Liver (tissue), 9 donors: Measurements from ENCODE around the gene MAPK9. TPM values are rescaled to one million over a fixed set of nuclear protein-coding genes. Genes with fewer than 3 reads are reported as not detected.

Source experiments
- DNase-seq: peaks from one replicate; pipeline ENCODE4 v3.0.0-alpha.2; 2017; ENCODE audit warnings: low spot score
- H3K27ac ChIP-seq, 2 donors: one replicate each; pipeline ENCODE4 v1.7.0; 2013; ENCODE audit warnings: inconsistent platforms in 2 of 2, low read length in 2 of 2, control low read depth in 1 of 2, low read depth in 1 of 2, mild to moderate bottlenecking in 1 of 2
- H3K27me3 ChIP-seq, 4 donors: one replicate each; pipeline versions ENCODE4 v1.6.1 to v1.7.0; 2013; ENCODE audit warnings: low read length in 3 of 4, inconsistent platforms in 1 of 4, mild to moderate bottlenecking in 1 of 4, moderate library complexity in 1 of 4; ENCODE audit not compliant: control insufficient read depth in 4 of 4, insufficient read depth in 4 of 4
- H3K36me3 ChIP-seq, 4 donors: one replicate each; pipeline versions ENCODE4 v1.6.1 to v1.7.0; 2013; ENCODE audit warnings: low read length in 3 of 4, mild to moderate bottlenecking in 3 of 4, low read depth in 1 of 4, moderate library complexity in 1 of 4; ENCODE audit not compliant: control insufficient read depth in 4 of 4, insufficient read depth in 3 of 4
- H3K4me1 ChIP-seq, 4 donors: one replicate each; pipeline versions ENCODE4 v1.6.1 to v1.7.0; 2013; ENCODE audit warnings: low read length in 3 of 4, mild to moderate bottlenecking in 3 of 4, moderate library complexity in 1 of 4; ENCODE audit not compliant: control insufficient read depth in 4 of 4, insufficient read depth in 4 of 4
- H3K4me3 ChIP-seq, 3 donors: one replicate each; pipeline versions ENCODE4 v1.6.1 to v1.7.0; 2013; ENCODE audit warnings: low read length in 3 of 3, control low read depth in 1 of 3, low read depth in 1 of 3, mild to moderate bottlenecking in 1 of 3
- H3K9ac ChIP-seq, 2 donors: one replicate each; pipeline ENCODE4 v1.7.0; 2013; ENCODE audit warnings: low read length in 2 of 2, mild to moderate bottlenecking in 2 of 2, moderate library complexity in 2 of 2, control low read depth in 1 of 2, low read depth in 1 of 2
- H3K9me3 ChIP-seq, 4 donors: one replicate each; pipeline versions ENCODE4 v1.6.1 to v1.7.0; 2013; ENCODE audit warnings: low read length in 3 of 4; ENCODE audit not compliant: control insufficient read depth in 4 of 4
- ATF3 ChIP-seq: IDR thresholded peaks from 2 replicates; pipeline ENCODE4 v1.6.1; 2016; ENCODE audit warnings: antibody characterized with exemption
- CTCF ChIP-seq: fragments of 150-350 bp; IDR thresholded peaks from 2 replicates; pipeline ENCODE4 v1.5.1; 2017; ENCODE audit warnings: improper control_type of control experiment, low read depth, low read length; ENCODE audit not compliant: missing input control
- EGR1 ChIP-seq, 2 donors: IDR thresholded peaks; 2 replicates each; pipeline ENCODE4 v1.6.1; 2016 to 2018; ENCODE audit warnings: antibody characterized with exemption in 2 of 2, low read depth in 2 of 2
- FOXA1 ChIP-seq: IDR thresholded peaks from 2 replicates; pipeline ENCODE4 v1.6.1; 2016; ENCODE audit warnings: antibody characterized with exemption
- FOXA2 ChIP-seq: IDR thresholded peaks from 2 replicates; pipeline ENCODE4 v1.6.1; 2016; ENCODE audit warnings: antibody characterized with exemption
- GABPA ChIP-seq, 2 donors: IDR thresholded peaks in 1 of 2; conservative IDR thresholded peaks in 1 of 2; 2 replicates each; pipeline ENCODE4 v1.6.1; 2016; ENCODE audit warnings: antibody characterized with exemption in 2 of 2, mild to moderate bottlenecking in 1 of 2, moderate library complexity in 1 of 2
- HNF4A ChIP-seq, 2 donors: conservative IDR thresholded peaks; 2 replicates each; pipeline ENCODE4 v1.6.1; 2016; ENCODE audit warnings: antibody characterized with exemption in 2 of 2, mild to moderate bottlenecking in 2 of 2
- HNF4G ChIP-seq: IDR thresholded peaks from 2 replicates; pipeline ENCODE4 v1.6.1; 2016; ENCODE audit warnings: antibody characterized with exemption
- MAX ChIP-seq: IDR thresholded peaks from 2 replicates; pipeline ENCODE4 v1.6.1; 2016; ENCODE audit warnings: antibody characterized with exemption
- NR2F2 ChIP-seq: IDR thresholded peaks from 2 replicates; pipeline ENCODE4 v1.6.1; 2016; ENCODE audit warnings: antibody characterized with exemption
- RAD21 ChIP-seq, 2 donors: IDR thresholded peaks; 2 replicates each; pipeline ENCODE4 v1.6.1; 2016; ENCODE audit warnings: antibody characterized with exemption in 2 of 2, mild to moderate bottlenecking in 2 of 2
- REST ChIP-seq: IDR thresholded peaks from 2 replicates; pipeline ENCODE4 v1.6.1; 2016; ENCODE audit warnings: antibody characterized with exemption, mild to moderate bottlenecking
- RXRA ChIP-seq, 2 donors: IDR thresholded peaks; 2 replicates each; pipeline ENCODE4 v1.6.1; 2017 to 2018; ENCODE audit warnings: antibody characterized with exemption in 2 of 2, mild to moderate bottlenecking in 1 of 2
- SP1 ChIP-seq: IDR thresholded peaks from 2 replicates; pipeline ENCODE4 v1.6.1; 2018; ENCODE audit warnings: antibody characterized with exemption, mild to moderate bottlenecking
- TAF1 ChIP-seq: conservative IDR thresholded peaks from 2 replicates; pipeline ENCODE4 v1.6.1; 2016; ENCODE audit warnings: antibody characterized with exemption, mild to moderate bottlenecking
- YY1 ChIP-seq: IDR thresholded peaks from 2 replicates; pipeline ENCODE4 v1.6.1; 2016; ENCODE audit warnings: antibody characterized with exemption, mild to moderate bottlenecking
- ZBTB33 ChIP-seq: IDR thresholded peaks from 2 replicates; pipeline ENCODE4 v1.6.1; 2016; ENCODE audit warnings: antibody characterized with exemption
- WGBS: extraction: QIAGEN DNeasy Blood & Tissue Kit; methylation state at CpG from one replicate; pipeline ENCODE4 v1.1.7; 2013; 5-methylcytosine and 5-hydroxymethylcytosine counted together
- polyA plus RNA-seq, 2 donors: library from polyadenylated mRNA; stranded (reverse) in 1 of 2; unstranded in 1 of 2; fragments of 200-250 nt in 1 of 2; fragments of >200 nt in 1 of 2; fragmentation: Nextera tagmentation in 1 of 2; extraction: Ambion mirVana in 1 of 2; gene quantifications; one replicate each; pipeline versions ENCODE4 v1.2.1 to v1.2.3, GENCODE V29; 2013 to 2015
- total RNA-seq, 2 donors: library from RNA; depleted of rRNA; stranded (reverse); fragments of >200 nt; gene quantifications; one replicate each; pipeline ENCODE4 v1.2.3, GENCODE V29; 2014
- donor health status: healthy.
- donor health status: healthy.
- donor health status: healthy.
- donor health status: healthy.
- donor health status: healthy.

Gene MAPK9
- total and polyA plus RNA-seq, 4 donors: 3.8 to 22.7 (median 12.8) TPM

GRCh38 chr5:180238631-180239030 is 53.3 kb downstream of the MAPK9 start:
- Histone ChIP-seq H3K27ac (no peak overlapping the region), H3K9ac (no peak overlapping the region), H3K27me3 (no peaks in the 10 kb centered on the region), H3K4me3 (peak overlapping the region in 2 of 3 donors; percentile 41 to 47), H3K9me3 (peaks cover 22 to 59% (median 52%) of the 10 kb centered on the region in 4 donors), H3K36me3 (peaks cover 15 to 90% (median 85%) of the 10 kb centered on the region in 4 donors), H3K4me1 (no peaks in the 10 kb centered on the region)
- DNase-seq: no peak
- no peak for TF ChIP-seq REST
- TF ChIP-seq RXRA (IDR thresholded peaks at IDR 0.05): no peak
- TF ChIP-seq FOXA2: no peak
- TF ChIP-seq RAD21 (IDR thresholded peaks at IDR 0.05): no peak
- TF ChIP-seq HNF4G: no peak
- WGBS: 98% methylated on average over 2 of the region's 2 CpGs

GRCh38 chr5:180235846-180236245 is 56.0 kb downstream of the MAPK9 start:
- H3K9ac ChIP-seq: no peak overlapping the region
- no peaks in the 10 kb centered on the region for H3K4me1 ChIP-seq
- peaks cover 13 to 81% (median 70%) of the 10 kb centered on the region in 4 donors for H3K36me3 ChIP-seq
- H3K27ac ChIP-seq: no peak overlapping the region
- H3K9me3 ChIP-seq: peaks cover 21 to 52% (median 43%) of the 10 kb centered on the region in 4 donors
- no peak for TF ChIP-seq HNF4G
- no peak for TF ChIP-seq YY1
- TF ChIP-seq ZBTB33: no peak
- no peak for TF ChIP-seq TAF1
- TF ChIP-seq RXRA (IDR thresholded peaks at IDR 0.05): no peak
- TF ChIP-seq REST: no peak
- TF ChIP-seq FOXA1: no peak
- TF ChIP-seq GABPA (IDR thresholded peaks at IDR 0.05 in 1 of 2, conservative IDR thresholded peaks at IDR 0.05 in 1 of 2): no peak
- TF ChIP-seq CTCF: no peak
- no peak for TF ChIP-seq FOXA2
- TF ChIP-seq RAD21 (IDR thresholded peaks at IDR 0.05): no peak
- no peak for TF ChIP-seq MAX
- TF ChIP-seq HNF4A (conservative IDR thresholded peaks at IDR 0.05): no peak
- TF ChIP-seq EGR1 (IDR thresholded peaks at IDR 0.05; ENCODE audit: low read depth in 2 of 2): no peak
- no peak for TF ChIP-seq ATF3
- TF ChIP-seq NR2F2: no peak
- no peak for TF ChIP-seq SP1
- H3K4me3 ChIP-seq: peak overlapping the region in 1 of 3 donors; percentile 2
- WGBS: 97% methylated on average over 1 of the region's 1 CpG
- no peak for DNase-seq
- H3K27me3 ChIP-seq: no peaks in the 10 kb centered on the region
